Lung (tissue), 12 donors: ENCODE results near the gene ABCD4. TPM values are rescaled to one million over a fixed set of nuclear protein-coding genes. Genes with fewer than 3 reads are reported as not detected.

Experiments used
- ATAC-seq: fragments of 200-7000 bp; cut with Tn5 transposase; one replicate; pipeline ENCODE4 v1.9.1; 2020; ENCODE audit warnings: moderate number of reproducible peaks; ENCODE audit not compliant: insufficient read depth, low FRiP score
- DNase-seq, 3 donors: peaks; one replicate each; pipeline ENCODE4 v3.0.0-alpha.2; 2013 to 2017
- H3K27ac ChIP-seq, 2 donors: one replicate each; pipeline ENCODE4 v1.5.1; 2013; ENCODE audit warnings: mild to moderate bottlenecking in 2 of 2, moderate library complexity in 2 of 2, control low read depth in 1 of 2, inconsistent platforms in 1 of 2, low read depth in 1 of 2, low read length in 1 of 2
- H3K27me3 ChIP-seq, 3 donors: one replicate each; pipeline ENCODE4 v1.5.1; 2013; ENCODE audit warnings: low read length in 2 of 3; ENCODE audit not compliant: control insufficient read depth in 3 of 3, insufficient read depth in 3 of 3
- H3K36me3 ChIP-seq, 4 donors: one replicate each; pipeline ENCODE4 v1.5.1; 2013; ENCODE audit warnings: low read length in 4 of 4, mild to moderate bottlenecking in 1 of 4, moderate library complexity in 1 of 4; ENCODE audit not compliant: control insufficient read depth in 4 of 4, insufficient read depth in 4 of 4
- H3K4me1 ChIP-seq, 5 donors: one replicate each; pipeline ENCODE4 v1.5.1; 2013; ENCODE audit warnings: low read length in 5 of 5, mild to moderate bottlenecking in 2 of 5, moderate library complexity in 1 of 5; ENCODE audit not compliant: control insufficient read depth in 5 of 5, insufficient read depth in 5 of 5
- H3K4me3 ChIP-seq: one replicate; pipeline ENCODE4 v1.5.1; 2013; ENCODE audit warnings: mild to moderate bottlenecking, control low read depth, moderate library complexity
- H3K9ac ChIP-seq, 2 donors: one replicate each; pipeline ENCODE4 v1.5.1; 2013; ENCODE audit warnings: low read length in 2 of 2, control low read depth in 1 of 2; ENCODE audit not compliant: insufficient read depth in 1 of 2
- H3K9me3 ChIP-seq, 4 donors: one replicate each; pipeline ENCODE4 v1.5.1; 2013; ENCODE audit warnings: low read length in 3 of 4, mild to moderate bottlenecking in 1 of 4, moderate library complexity in 1 of 4; ENCODE audit not compliant: control insufficient read depth in 4 of 4, insufficient read depth in 3 of 4
- CTCF ChIP-seq: IDR thresholded peaks from 2 replicates; pipeline ENCODE4 v1.5.1; 2012; ENCODE audit warnings: mild to moderate bottlenecking; ENCODE audit errors: control extremely low read depth, extremely low read depth
- WGBS, 2 donors: extraction: QIAGEN DNeasy Blood & Tissue Kit; methylation state at CpG; one replicate each; pipeline ENCODE4 v1.1.7; 2013; 5-methylcytosine and 5-hydroxymethylcytosine counted together
- polyA plus RNA-seq, 2 donors: library from polyadenylated mRNA; stranded (reverse); fragments of 200-250 nt; gene quantifications; one replicate each; pipeline ENCODE4 v1.2.1, GENCODE V29; 2013
- total RNA-seq, 2 donors: library from RNA; depleted of rRNA in 1 of 2; stranded (reverse); fragments of >200 nt in 1 of 2; gene quantifications; one replicate each; pipeline ENCODE4 v1.2.1, GENCODE V29; 2014 to 2021
- donor health status: control.
- donor health status: control.
- donor health status: Bipolar disorder and iron deficiency.
- donor health status: healthy.
- donor health status: DM: yes; HTN: yes; CAD: no.

The ABCD4 gene
- total and polyA plus RNA-seq, 4 donors = 25.7 to 72.7 (median 43.1) TPM

- no peak overlapping the region for H3K27ac ChIP-seq
- TF ChIP-seq CTCF = no peak
- H3K9me3 ChIP-seq = no peaks in the 10 kb centered on the region
- no peaks in the 10 kb centered on the region for H3K4me1 ChIP-seq
- DNase-seq (no peak), ATAC-seq (no peak)
- 93 to 97% methylated on average over 4 of the region's 4 CpGs for WGBS, 2 donors
- no peak overlapping the region for H3K4me3 ChIP-seq
- no peaks in the 10 kb centered on the region for H3K36me3 ChIP-seq
- no peak overlapping the region for H3K9ac ChIP-seq
- H3K27me3 ChIP-seq = no peaks in the 10 kb centered on the region
Observed at GRCh38 chr14:74314576-74314975, 11.8 kb upstream of the ABCD4 start.

GRCh38 chr14:74313601-74314000, 10.9 kb upstream of the ABCD4 start:
- Histone ChIP-seq H3K9ac (no peak overlapping the region), H3K27ac (no peak overlapping the region), H3K9me3 (no peaks in the 10 kb centered on the region), H3K27me3 (no peaks in the 10 kb centered on the region), H3K4me3 (no peak overlapping the region), H3K4me1 (no peaks in the 10 kb centered on the region), H3K36me3 (no peaks in the 10 kb centered on the region)
- 76 to 83% methylated on average over 5 of the region's 5 CpGs for WGBS, 2 donors
- TF ChIP-seq CTCF = no peak
- ATAC-seq (no peak), DNase-seq (no peak)

GRCh38 chr14:74312161-74312560, 9.4 kb upstream of the ABCD4 start:
- Histone ChIP-seq H3K9me3 (no peaks in the 10 kb centered on the region), H3K4me1 (no peaks in the 10 kb centered on the region), H3K4me3 (no peak overlapping the region), H3K27me3 (no peaks in the 10 kb centered on the region), H3K27ac (no peak overlapping the region), H3K9ac (no peak overlapping the region), H3K36me3 (no peaks in the 10 kb centered on the region)
- 82 to 88% methylated on average over 2 of the region's 2 CpGs for WGBS, 2 donors
- no peak for DNase-seq
- no peak for TF ChIP-seq CTCF
- ATAC-seq = no peak
